Fibroblast of skin of abdomen (primary cell): ENCODE results near the gene LANCL2.
"Not testable (repeated sequence)": the region's sequence is repeated elsewhere in the genome, so short reads cannot be mapped to it uniquely, and the experiment has no call there.

ENCODE experiments used
- DNase-seq: peaks from one replicate; pipeline ENCODE4 v3.0.0-alpha.2; 2013

LANCL2 gene

DNA sequence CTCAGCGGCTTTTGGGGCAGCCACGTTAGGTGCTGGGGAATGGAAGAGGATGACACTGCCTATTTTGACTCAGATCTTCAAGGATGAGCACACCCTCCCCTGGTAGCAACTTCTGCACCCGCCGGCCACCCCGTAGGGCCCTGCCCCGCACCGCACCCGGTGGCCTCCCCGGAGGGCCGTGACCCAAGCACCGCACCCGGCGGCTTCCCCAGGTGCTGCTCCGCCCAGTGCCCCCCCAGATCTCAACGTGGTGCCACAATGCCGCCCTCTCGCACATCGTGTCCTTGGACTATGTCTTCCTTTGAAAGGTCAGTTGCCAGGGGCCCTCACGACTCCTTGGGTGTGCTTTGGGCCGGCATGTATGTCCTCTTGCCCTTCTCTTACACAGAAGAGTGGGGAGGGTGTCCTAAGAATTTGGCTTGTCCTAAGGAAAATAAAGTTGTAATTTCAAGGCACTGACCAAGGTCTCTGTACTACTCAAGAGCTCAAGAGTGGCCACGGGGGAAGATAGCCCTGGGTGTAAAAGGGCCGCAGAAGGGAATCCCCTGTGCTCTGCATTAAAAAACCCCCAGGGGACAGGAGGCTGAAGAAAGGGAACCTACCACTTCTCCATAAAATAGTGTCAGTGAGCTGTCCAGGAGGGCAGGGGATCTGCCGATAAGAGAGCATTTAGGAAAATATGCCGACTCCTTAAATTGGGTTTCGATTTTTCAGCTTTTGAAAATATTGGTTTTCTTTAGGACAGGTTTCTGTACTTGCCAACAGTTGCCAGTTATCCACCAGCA, 1.6 kb upstream of the LANCL2 start:
- no peak for DNase-seq

DNA sequence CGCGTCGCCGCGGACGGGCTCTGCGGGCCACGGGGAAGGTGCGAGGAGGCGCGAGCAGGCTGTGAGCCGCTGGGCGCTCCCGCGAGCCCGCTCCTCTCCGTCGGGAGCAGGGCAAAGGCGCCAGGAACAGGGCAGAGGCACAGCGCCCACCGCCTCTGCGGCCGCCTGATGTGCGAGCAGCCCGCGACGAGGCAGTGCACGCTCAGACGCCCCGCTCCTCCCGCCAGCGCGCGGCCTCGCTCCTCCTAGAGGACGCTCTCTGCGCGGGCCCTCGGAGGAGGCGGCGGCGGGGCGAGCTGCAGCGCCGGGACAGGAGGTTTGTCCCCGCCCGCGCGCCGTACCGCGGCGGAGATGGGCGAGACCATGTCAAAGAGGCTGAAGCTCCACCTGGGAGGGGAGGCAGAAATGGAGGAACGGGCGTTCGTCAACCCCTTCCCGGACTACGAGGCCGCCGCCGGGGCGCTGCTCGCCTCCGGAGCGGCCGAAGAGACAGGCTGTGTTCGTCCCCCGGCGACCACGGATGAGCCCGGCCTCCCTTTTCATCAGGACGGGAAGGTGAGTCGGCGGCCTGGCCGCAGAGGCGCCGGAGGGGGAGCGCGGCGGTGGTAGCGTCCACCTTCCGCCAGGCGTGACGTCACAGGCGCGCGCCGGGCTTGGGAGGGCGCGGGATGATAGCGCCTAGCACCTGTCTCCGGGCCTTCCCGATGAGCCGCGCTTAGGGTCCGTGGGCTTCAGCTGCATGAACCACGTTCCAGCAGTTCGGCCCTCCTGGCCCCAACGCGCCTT, 731 bp downstream of the LANCL2 start:
- peak; percentile 98 for DNase-seq

DNA sequence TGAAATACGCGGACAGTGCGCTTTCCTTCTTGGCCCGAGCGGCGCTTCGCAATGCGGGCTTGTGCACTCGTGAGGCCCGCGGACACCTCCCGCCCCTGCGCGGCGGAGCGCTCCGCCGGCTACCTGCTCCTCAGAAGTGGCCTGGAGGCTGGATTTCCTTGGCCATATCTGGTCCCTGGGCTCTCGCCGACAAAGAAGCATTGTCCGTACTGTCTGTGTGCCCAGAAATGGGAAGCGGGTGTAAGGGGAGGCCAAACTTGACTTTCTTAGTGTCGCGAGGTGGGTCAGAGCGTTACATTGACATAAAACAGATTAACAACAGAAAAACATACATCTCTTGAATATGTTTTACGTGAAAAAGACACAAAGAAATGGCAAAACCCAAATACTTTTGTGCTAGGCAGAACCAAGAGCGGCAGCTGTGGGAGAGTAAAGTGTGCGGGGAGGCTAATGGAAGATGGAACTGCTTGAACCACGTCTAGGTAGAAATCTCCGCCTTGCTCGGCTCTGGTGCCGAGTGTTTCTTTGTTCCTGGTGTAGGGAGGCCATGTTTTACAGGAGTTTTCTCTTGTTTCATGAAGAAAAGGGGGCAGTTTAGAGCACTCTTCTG, 1.4 kb downstream of the LANCL2 start:
- DNase-seq, result no peak

DNA sequence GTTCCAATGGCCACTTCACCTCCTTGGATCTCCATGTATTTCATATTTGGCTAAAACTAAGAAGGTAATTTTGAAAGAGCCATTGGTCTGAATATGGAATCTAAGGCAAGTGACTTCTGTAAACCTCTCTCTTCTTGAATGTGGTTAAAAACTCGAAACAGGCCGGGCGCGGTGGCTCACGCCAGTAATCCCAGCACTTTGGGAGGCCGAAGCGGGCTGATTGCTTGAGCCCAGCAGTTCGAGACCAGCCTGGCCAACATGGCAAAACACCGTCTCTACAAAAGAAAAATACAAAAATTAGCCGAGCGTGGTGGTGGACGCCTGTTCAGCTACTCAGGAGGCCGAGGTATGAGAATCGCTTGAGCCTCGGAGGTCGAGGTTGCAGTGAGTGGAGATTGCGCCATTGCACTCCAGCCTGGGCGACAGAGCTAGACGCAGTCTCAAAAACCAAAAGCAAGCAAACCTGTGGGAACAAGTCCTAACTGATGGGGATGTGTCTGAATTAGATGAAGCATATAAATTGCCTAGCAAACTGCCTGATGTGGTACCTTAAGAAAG, 2.2 kb downstream of the LANCL2 start:
- DNase-seq, result no peak

GRCh38 chr7:55369427-55370400, 4.6 kb downstream of the LANCL2 start:
- peak; percentile 98 for DNase-seq

GRCh38 chr7:55374213-55374612, 9.1 kb downstream of the LANCL2 start:
- DNase-seq, result no peak

DNA sequence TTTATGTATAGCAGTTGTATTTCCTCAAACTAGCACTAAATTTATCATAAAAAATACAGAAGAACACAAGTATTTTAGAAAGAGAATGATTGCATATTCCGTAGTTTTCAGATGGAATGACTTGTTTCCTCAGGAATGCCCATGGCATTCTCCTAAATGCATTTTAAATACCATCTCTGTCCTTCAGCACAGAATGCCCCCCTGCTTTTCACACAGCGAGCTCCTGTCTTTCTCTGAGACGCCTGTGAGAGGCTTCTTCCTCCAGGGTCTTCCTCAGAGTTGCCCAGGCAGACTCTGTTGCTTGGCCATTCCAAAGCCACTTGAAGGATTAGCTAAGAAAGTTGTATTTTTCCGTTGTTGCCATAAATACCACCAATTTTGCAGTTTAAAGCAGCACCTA, 10.1 kb downstream of the LANCL2 start:
- DNase-seq, result peak; percentile 33

DNA sequence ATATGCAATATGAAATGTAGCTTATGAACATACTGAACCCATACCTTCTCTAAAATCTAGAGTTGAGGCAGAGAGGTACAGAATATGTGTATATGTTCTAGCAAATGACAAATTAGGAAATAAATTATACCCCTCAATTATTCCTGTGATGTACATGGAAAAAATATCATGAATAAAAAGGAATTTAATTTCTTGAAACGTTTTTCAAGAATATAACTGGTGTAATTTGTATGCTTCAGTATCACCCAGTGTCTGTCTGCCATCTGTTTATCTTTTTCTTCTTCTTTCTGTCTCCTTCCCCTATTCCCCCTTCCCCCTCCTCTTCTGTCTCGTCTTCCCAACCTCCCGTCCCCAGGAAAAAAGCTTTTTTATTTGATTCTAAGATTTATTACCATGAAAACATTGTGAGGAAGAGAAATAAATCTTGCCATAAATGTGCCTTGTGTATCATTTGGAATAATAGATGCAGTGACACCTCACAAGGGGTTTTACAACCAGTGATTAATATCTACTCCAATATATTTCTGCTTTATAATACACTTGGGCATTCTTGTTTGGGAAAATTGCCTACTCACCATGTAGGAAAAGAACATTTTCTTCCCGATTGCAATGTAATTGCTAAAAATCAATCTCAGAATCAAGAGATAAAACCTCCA, 12.2 kb downstream of the LANCL2 start:
- no peak for DNase-seq

GRCh38 chr7:55379285-55379684, 14.1 kb downstream of the LANCL2 start:
- no peak for DNase-seq

DNA sequence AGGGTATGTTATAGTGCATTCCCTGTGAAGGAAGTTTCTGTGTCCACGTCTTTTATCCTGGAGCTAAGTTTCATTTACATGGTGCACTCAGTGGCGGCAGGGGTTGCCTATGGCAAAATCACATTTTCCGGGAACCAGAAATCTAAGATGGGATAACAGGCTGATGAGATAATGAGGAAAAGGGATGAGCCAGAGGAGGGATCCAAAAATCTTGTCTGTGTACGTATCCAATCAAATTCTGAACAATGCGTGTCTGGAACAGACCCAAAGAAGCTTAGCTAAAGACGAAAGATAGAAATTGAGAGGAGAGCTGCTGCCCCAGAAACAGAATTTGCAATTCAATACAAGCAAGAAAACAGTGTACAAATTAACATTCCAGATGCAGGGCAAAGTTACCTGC, 16.1 kb downstream of the LANCL2 start:
- DNase-seq, result no peak

DNA sequence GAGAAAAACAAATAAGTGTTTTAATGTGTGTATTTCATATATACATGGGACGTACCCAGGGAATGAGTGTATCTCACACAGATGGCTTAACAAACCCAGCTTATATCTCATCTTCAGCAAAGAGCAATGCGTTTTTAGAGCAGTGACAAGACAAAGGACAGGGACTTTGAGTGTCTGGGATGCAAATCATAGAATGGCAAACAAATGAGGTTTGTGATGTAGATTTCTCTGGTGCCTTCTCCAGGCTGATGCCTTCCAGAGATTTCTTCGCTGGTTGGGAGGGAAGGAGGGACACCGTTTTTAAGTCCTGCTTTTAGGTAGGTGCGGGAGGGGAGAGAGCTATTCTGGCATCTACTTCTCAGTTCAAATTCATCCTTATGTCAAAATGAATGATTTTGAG, 16.6 kb downstream of the LANCL2 start:
- no peak for DNase-seq

DNA sequence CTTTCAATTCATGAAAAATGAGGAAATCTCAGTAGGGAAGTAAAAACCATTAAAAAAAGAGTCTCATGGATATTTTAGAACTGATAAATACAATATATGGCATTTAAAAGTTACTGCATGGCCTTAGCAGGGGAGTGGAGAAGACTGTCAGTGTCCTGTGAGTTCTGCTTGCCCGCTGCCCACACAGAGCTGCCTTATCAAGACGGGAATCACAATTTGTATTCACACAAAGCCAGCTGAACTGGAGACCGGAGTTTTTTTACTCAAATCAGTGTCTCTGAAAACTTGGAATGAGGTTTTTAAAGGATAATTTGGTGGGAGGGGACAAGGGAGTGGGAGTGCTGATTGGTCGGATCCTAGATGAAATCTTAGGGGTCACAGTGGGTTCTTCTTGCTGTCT, 17.1 kb downstream of the LANCL2 start:
- no peak for DNase-seq

GRCh38 chr7:55386541-55386940, 21.4 kb downstream of the LANCL2 start:
- no peak for DNase-seq

- no peak for DNase-seq
Observed at GRCh38 chr7:55387062-55387965, 22.2 kb downstream of the LANCL2 start.

DNA sequence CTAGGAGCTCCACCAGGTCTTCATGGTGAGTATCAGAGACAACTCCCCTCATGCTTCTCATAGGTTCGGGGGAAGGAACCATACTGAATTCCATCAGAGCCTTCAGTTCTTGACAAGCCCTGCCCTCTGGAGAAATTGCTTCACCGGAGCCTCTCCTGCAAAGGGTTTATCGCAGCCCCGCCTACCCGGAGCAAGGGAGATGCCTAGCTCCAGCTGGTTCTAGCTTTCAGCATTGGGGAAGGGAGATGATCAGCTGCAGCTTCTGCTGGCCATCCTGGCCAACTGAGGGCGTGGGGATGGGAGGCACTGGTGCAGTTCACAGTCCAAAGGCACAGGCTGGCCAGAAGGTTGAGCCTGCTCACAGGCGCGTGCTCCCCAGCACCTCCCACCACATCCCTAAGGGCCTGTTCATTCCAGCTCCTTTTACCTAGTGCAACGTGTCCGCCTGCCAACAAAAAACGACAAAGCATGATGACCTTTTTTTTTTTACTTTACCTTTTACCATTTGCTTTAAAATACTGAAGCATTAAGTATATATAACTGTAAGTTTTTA, 31.2 kb downstream of the LANCL2 start:
- no peak for DNase-seq

GRCh38 chr7:55397617-55398016, 32.5 kb downstream of the LANCL2 start:
- no peak for DNase-seq

GRCh38 chr7:55400191-55400590, 35.1 kb downstream of the LANCL2 start:
- peak; percentile 5 for DNase-seq

DNA sequence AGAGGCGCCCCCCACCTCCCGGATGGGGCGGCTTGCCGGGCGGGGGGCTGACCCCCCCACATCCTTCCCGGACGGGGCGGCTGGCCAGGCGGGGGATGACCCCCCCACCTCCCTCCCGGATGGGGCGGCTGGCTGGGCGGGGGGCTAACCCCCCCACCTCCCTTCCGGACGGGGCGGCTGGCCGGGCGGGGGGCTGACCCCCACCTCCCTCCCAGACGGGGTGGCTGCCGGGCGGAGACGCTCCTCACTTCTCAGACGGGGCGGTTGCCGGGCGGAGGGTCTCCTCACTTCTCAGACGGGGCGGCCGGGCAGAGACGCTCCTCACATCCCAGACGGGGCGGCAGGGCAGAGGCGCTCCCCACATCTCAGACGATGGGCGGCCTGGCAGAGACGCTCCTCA, 37.4 kb downstream of the LANCL2 start:
- DNase-seq, result not testable (repeated sequence)

DNA sequence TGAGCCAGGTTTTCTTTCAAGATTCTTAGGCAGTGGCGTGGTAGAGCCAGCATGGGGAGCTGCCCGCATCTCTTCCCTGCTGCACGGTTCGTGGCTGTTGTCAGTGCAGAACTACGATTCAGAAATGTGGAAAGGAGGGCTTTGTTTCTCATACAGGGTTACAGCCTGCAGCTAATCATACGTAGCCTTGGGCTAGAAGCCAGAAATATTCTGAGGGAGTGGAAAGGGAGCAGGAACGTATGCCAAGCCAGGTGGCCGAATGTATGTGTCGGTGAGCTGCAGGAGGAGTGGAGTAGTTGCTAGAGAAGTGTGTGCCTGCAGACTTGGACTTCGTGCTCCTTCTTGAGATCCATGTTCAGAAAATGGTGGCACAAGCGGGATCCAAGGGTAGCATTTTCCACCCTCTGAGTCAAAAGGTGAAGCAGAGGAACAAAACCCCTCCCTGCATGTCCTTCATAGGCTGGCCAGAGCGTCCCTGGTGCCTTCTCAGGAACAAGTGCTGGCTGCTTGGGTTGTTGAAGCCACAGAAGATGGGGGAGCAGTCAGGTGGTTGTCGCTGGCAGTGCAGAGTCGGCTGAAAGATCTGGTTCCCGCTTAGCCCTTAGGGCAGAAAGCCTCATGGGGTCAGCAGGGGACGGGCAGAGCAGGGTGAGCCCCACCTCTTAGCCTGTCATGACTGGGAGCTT, 40.9 kb downstream of the LANCL2 start:
- DNase-seq, result no peak
